Tibial artery (tissue), 4 donors: ENCODE measurements around the gene VWF.
"Not testable (repeated sequence)": the region's sequence is repeated elsewhere in the genome, so short reads cannot be mapped to it uniquely, and the experiment has no call there.

Experiments used
- DNase-seq, 2 donors: peaks; one replicate each; pipeline ENCODE4 v3.0.0-alpha.2; 2019
- H3K27ac ChIP-seq, 2 donors: fragments of 200-600 bp; sonication (generic) in 1 of 2; 1 replicate in 1 of 2; 2 replicates in 1 of 2; pipeline ENCODE4 v1.5.1; 2018 to 2019; ENCODE audit warnings: mild to moderate bottlenecking in 1 of 2
- H3K27me3 ChIP-seq, 2 donors: fragments of 200-600 bp; sonication (generic) in 1 of 2; one replicate each; pipeline versions ENCODE4 v1.5.1 to v1.6.0; 2016 to 2019
- H3K36me3 ChIP-seq, 3 donors: fragments of 200-600 bp; sonication (generic) in 2 of 3; one replicate each; pipeline ENCODE4 v1.5.1; 2016 to 2019; ENCODE audit warnings: mild to moderate bottlenecking in 2 of 3
- H3K4me1 ChIP-seq, 4 donors: fragments of 200-600 bp; sonication (generic) in 2 of 4; 1 replicate in 3 of 4; 2 replicates in 1 of 4; pipeline ENCODE4 v1.5.1; 2016 to 2019
- H3K4me3 ChIP-seq, 2 donors: fragments of 200-600 bp; sonication (generic) in 1 of 2; 1 replicate in 1 of 2; 2 replicates in 1 of 2; pipeline ENCODE4 v1.5.1; 2018 to 2019; ENCODE audit warnings: mild to moderate bottlenecking in 2 of 2
- H3K9me3 ChIP-seq, 3 donors: fragments of 200-600 bp; sonication (generic) in 1 of 3; one replicate each; pipeline ENCODE4 v1.5.1; 2016 to 2019
- intact Hi-C: fragments of 100-400 bp; cut with DNase I; formaldehyde crosslinking; loops from one replicate; pipeline ENCODE4 v1.15.0; 2023; ENCODE audit warnings: low total_unique reads
- TF ChIP-seq, protein P1 (sequence below), 2 experiments: fragments of 200-600 bp in 1 of 2; fragments of 450-650 bp in 1 of 2; IDR thresholded peaks; one replicate each; pipeline ENCODE4 v1.5.1; 2017 to 2019; ENCODE audit warnings: antibody characterized with exemption in 2 of 2, mild to moderate bottlenecking in 1 of 2, moderate library complexity in 1 of 2

VWF gene

GRCh38 chr12:6033546-6033945 lies 90.9 kb downstream of the VWF start:
- H3K27ac ChIP-seq = no peak overlapping the region
- H3K4me3 ChIP-seq = no peak overlapping the region
- H3K27me3 ChIP-seq = no peaks in the 10 kb centered on the region
- intact Hi-C loops = no loop called here
- peak in 1 of 2 donors; percentile 32 for DNase-seq
- H3K9me3 ChIP-seq = no peaks in the 10 kb centered on the region
- TF ChIP-seq, protein P1, sequence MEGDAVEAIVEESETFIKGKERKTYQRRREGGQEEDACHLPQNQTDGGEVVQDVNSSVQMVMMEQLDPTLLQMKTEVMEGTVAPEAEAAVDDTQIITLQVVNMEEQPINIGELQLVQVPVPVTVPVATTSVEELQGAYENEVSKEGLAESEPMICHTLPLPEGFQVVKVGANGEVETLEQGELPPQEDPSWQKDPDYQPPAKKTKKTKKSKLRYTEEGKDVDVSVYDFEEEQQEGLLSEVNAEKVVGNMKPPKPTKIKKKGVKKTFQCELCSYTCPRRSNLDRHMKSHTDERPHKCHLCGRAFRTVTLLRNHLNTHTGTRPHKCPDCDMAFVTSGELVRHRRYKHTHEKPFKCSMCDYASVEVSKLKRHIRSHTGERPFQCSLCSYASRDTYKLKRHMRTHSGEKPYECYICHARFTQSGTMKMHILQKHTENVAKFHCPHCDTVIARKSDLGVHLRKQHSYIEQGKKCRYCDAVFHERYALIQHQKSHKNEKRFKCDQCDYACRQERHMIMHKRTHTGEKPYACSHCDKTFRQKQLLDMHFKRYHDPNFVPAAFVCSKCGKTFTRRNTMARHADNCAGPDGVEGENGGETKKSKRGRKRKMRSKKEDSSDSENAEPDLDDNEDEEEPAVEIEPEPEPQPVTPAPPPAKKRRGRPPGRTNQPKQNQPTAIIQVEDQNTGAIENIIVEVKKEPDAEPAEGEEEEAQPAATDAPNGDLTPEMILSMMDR (IDR thresholded peaks at IDR 0.05) = no peak
- peaks cover 0 to 5% (median 0%) of the 10 kb centered on the region in 3 donors for H3K36me3 ChIP-seq
- H3K4me1 ChIP-seq = no peaks in the 10 kb centered on the region

GRCh38 chr12:6032726-6033125 lies 91.7 kb downstream of the VWF start:
- Histone ChIP-seq H3K36me3 (peaks cover 0 to 5% (median 0%) of the 10 kb centered on the region in 3 donors), H3K27me3 (no peaks in the 10 kb centered on the region), H3K9me3 (peaks cover 0 to 6% (median 0%) of the 10 kb centered on the region in 3 donors), H3K4me3 (no peak overlapping the region), H3K27ac (no peak overlapping the region), H3K4me1 (no peaks in the 10 kb centered on the region)
- peak in 1 of 2 donors; percentile 9 for DNase-seq
- intact Hi-C loops = no loop called here
- TF ChIP-seq, protein P1 (IDR thresholded peaks at IDR 0.05) = no peak

DNA sequence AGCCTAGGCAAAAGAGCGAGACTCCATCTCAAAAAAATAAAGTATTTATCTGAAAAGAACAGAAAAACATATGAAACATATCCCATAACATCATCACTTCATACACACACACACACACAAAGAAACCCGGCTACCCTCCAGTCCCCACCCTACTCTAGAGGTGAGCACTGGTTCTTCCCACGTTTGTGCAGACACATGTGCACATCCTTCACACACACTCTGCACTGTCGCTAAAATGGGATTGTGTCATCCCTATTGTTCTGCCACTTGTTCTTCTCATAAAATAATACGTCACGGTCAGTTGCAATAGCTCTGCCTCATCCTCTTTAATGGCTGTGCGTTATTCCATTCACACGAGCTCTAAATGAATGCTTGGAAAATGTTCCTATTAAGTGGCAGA lies 93.5 kb downstream of the VWF start:
- TF ChIP-seq, protein P1 (IDR thresholded peaks at IDR 0.05) = no peak
- peaks cover 0 to 5% (median 0%) of the 10 kb centered on the region in 3 donors for H3K36me3 ChIP-seq
- intact Hi-C loops = no loop called here
- H3K27me3 ChIP-seq = no peaks in the 10 kb centered on the region
- no peak overlapping the region for H3K27ac ChIP-seq
- no peak for DNase-seq
- H3K9me3 ChIP-seq = peaks cover 0 to 6% (median 0%) of the 10 kb centered on the region in 3 donors
- no peak overlapping the region for H3K4me3 ChIP-seq
- no peaks in the 10 kb centered on the region for H3K4me1 ChIP-seq

DNA sequence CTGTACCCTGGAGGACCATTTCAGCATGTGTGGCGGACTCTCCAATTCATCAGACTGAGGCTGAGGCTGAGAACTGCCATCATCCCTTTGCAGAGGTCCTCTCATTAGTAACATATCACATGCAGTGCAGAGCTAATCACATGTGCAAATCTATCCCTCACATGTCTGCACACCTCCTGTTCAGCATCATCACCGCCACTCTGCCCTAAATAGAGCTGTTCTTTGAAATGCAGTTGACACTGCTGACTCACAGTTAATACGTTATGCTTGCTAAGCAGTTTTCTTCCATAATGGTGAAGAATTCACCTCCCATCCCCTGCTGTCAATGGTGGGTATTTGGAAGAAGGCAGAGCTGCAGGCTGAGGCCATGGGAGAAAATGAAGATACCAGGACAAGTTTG lies 94.4 kb downstream of the VWF start:
- H3K36me3 ChIP-seq = peaks cover 0 to 5% (median 0%) of the 10 kb centered on the region in 3 donors
- H3K9me3 ChIP-seq = peaks cover 0 to 6% (median 0%) of the 10 kb centered on the region in 3 donors
- no peak overlapping the region for H3K4me3 ChIP-seq
- intact Hi-C loops = no loop called here
- no peaks in the 10 kb centered on the region for H3K27me3 ChIP-seq
- TF ChIP-seq, protein P1 (IDR thresholded peaks at IDR 0.05) = no peak
- no peak for DNase-seq
- no peak overlapping the region for H3K27ac ChIP-seq
- no peaks in the 10 kb centered on the region for H3K4me1 ChIP-seq

- TF ChIP-seq, protein P1 (IDR thresholded peaks at IDR 0.05) = no peak
- Histone ChIP-seq H3K27me3 (no peaks in the 10 kb centered on the region), H3K36me3 (peaks cover 0 to 5% (median 0%) of the 10 kb centered on the region in 3 donors), H3K27ac (no peak overlapping the region), H3K4me3 (no peak overlapping the region), H3K9me3 (peaks cover 0 to 6% (median 0%) of the 10 kb centered on the region in 3 donors), H3K4me1 (no peaks in the 10 kb centered on the region)
- DNase-seq = no peak
- intact Hi-C loops = no loop called here
These were observed 95.1 kb downstream of the VWF start for GRCh38 chr12:6029401-6029800.

DNA sequence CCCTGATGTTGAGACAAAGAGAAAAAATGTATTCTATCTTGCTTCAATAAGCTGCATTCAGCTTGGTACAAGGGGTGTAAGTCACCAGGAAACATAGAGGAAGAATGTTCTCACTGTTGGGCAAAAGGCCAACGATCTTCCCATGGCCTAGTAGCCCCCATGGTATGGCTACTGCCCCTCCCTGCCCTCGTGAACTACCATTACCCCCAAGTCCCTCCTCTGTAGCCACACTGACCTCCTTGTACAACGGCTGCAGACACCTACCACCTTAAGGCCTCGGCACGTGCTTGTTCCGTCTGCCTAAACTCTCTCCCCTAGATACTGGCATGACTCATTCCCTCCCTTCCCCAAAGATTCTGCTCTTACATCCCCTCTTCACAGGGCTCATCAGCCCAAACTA lies 97.5 kb downstream of the VWF start:
- peaks cover 0 to 6% (median 0%) of the 10 kb centered on the region in 3 donors for H3K9me3 ChIP-seq
- H3K27me3 ChIP-seq = no peaks in the 10 kb centered on the region
- H3K4me3 ChIP-seq = no peak overlapping the region
- TF ChIP-seq, protein P1 (IDR thresholded peaks at IDR 0.05) = no peak
- peaks cover 0 to 5% (median 0%) of the 10 kb centered on the region in 3 donors for H3K36me3 ChIP-seq
- no peaks in the 10 kb centered on the region for H3K4me1 ChIP-seq
- H3K27ac ChIP-seq = no peak overlapping the region
- DNase-seq = no peak
- intact Hi-C loops = no loop called here

DNA sequence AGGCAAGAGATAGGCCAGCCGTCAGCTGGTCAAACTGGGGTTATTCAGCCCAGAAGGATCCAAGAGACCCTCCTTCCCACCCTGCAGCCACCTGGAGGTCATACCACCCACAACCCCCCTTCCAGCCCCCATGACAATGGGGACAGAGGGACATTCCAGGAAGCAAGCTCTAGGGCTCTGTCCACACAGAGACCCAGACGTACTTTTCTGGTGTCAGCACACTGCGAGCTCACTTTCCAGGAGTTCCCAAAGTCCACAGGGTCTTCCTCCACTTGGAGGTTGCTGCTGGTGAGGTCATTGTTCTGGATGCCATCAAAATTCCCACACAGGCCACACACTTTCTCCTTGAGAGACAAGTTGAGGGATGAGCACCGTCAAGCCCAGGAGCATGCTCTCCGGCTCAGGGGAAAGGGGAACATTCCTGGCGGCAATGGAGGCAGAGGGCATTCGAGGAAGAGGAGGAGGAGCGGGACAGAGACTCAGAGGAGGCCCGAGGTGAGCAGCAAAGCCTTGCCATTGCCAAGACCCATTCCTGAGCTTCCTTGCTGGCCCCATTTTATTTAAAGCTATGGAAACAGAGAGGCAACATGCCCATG lies 98.7 kb downstream of the VWF start:
- H3K9me3 ChIP-seq, H3K27me3 ChIP-seq, intact Hi-C loops, DNase-seq, H3K4me1 ChIP-seq, H3K36me3 ChIP-seq, H3K4me3 ChIP-seq, H3K27ac ChIP-seq: not testable (repeated sequence)

GRCh38 chr12:6024066-6024465 lies 100.4 kb downstream of the VWF start:
- H3K27me3 ChIP-seq, H3K4me3 ChIP-seq, H3K9me3 ChIP-seq, H3K36me3 ChIP-seq, H3K27ac ChIP-seq, H3K4me1 ChIP-seq, intact Hi-C loops, DNase-seq: not testable (repeated sequence)
